ENCODE measurements around the gene DGKE. TPM values are rescaled to one million over a fixed set of nuclear protein-coding genes. Genes with fewer than 3 reads are reported as not detected.

The DGKE gene
- total and polyA plus RNA-seq, 2 donors = 2.9 to 20.4 TPM

DNA sequence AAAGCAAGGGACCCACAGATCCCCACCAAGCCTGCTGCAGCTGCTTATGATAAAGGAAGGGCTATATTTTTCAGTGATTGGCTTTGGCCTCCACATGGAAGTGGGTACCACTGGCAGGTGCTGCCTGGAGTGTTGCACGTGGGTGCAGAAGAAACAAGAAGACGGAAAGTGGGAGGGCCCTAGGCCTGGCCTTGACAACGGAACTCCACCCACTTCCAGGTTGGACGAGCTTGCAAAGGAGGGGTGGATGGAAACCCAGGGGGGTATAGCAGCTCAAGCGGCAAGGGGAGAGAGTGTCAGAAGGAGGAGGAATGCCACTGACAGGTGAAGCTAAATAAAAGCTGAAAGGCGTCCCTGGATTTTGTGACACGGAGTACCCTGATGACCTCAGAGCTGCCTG is 59.6 kb downstream of the DGKE start:
- Histone ChIP-seq H3K4me1 (ENCODE audit: insufficient read depth) (no peaks in the 10 kb centered on the region), H3K27ac (ENCODE audit: low read depth) (no peak overlapping the region), H3K4me3 (ENCODE audit: low read depth, low read length) (no peak overlapping the region), H3K36me3 (ENCODE audit: insufficient read depth) (peaks cover 4% of the 10 kb centered on the region)
- no peak for DNase-seq (ENCODE audit: extremely low spot score)
- 76% methylated on average over 7 of the region's 7 CpGs for WGBS

DNA sequence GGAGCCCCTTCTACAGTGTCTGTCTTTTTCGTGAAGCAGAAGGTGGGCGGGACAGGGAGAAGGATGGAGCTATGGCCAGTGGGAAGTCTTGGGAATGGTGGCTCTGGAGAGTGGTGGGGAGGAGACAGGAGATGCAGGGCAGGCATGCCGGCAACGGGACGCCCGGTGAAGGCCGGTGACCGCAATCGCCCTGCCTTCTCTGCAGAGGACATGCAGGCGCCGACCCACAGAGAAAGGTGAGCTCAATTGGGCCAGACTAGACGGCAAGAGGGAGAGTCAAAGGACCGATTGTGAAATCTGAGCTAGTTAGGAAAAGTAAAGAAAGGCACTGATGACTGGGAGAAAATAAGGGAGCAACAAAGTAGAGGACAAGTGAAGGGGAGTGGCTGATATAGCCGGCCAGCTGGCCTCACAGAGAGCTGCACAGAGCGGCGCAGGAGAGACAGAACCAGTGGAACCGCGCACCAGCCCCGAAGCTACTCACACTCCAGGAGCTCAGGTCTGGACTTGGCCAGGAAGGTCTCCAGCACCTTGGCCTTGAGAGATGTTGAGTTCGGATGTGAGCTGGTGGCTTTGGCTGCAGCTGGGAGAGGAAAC is 61.0 kb downstream of the DGKE start:
- peaks cover 6% of the 10 kb centered on the region for H3K36me3 ChIP-seq (ENCODE audit: insufficient read depth)
- 91% methylated on average over 20 of the region's 20 CpGs for WGBS
- no peaks in the 10 kb centered on the region for H3K4me1 ChIP-seq (ENCODE audit: insufficient read depth)
- no peak overlapping the region for H3K27ac ChIP-seq (ENCODE audit: low read depth)
- no peak for DNase-seq (ENCODE audit: extremely low spot score)
- no peak overlapping the region for H3K4me3 ChIP-seq (ENCODE audit: low read depth, low read length)

DNA sequence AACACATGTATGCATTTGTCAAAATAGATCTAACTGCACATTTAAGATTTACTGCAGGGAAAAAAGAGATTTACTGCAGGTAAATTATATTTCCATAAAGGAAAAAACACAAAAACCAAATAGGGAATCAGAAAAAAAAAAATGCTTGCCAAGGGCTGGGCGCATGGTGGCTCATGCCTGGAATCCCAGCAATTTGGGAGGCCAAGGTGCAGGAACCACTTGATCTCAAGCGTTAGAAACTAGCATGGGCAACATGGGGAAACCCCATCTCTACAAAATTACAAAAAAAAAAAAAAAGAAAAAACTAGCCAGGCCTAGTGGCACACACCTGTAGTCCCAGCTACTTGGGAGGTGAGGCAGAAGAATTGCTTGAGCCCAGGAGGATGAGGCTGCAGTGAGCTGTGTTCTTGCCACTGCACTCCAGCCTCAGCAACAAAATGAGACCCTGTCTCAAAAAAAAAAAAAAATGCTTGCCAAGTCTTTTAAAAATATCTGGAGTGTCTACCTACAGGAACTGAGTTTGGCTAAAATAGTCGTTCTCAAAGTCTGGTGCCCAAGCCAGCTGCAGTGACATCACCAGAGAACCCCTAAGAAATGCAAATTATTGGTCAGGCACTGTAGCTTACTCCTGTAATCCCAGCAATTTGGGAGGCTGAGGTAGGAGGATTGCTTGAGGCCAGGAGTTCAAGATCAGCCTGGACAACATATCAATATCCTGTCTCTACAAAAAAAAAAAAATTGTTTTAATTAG is 62.4 kb downstream of the DGKE start:
- H3K36me3 ChIP-seq (ENCODE audit: insufficient read depth) = peaks cover 6% of the 10 kb centered on the region
- no peaks in the 10 kb centered on the region for H3K4me1 ChIP-seq (ENCODE audit: insufficient read depth)
- WGBS = 79% methylated on average over 3 of the region's 3 CpGs
- H3K4me3 ChIP-seq (ENCODE audit: low read depth, low read length) = no peak overlapping the region
- DNase-seq (ENCODE audit: extremely low spot score) = no peak
- no peak overlapping the region for H3K27ac ChIP-seq (ENCODE audit: low read depth)

DNA sequence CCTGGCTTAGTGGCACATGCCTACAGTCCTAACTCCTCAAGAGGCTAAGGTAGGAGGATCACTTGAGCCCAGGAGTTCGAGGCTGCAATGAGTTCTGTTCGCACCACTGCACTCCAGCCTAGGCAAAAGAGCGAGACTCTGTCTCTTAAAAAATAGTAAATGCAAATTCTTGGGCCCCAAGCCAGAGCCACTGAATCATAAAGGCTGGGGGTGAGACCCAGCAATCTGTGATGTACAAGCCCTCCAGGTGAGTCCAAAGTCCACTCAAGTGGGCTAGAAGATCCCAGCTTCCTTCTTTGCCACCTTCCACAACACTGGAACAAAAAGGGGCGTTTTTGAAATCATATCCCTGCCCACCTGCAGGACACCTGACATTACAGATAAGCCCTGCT is 63.0 kb downstream of the DGKE start:
- DNase-seq (ENCODE audit: extremely low spot score) = no peak
- 97% methylated on average over 4 of the region's 4 CpGs for WGBS
- Histone ChIP-seq H3K27ac (ENCODE audit: low read depth) (no peak overlapping the region), H3K4me3 (ENCODE audit: low read depth, low read length) (no peak overlapping the region), H3K4me1 (ENCODE audit: insufficient read depth) (no peaks in the 10 kb centered on the region), H3K36me3 (ENCODE audit: insufficient read depth) (peaks cover 6% of the 10 kb centered on the region)

DNA sequence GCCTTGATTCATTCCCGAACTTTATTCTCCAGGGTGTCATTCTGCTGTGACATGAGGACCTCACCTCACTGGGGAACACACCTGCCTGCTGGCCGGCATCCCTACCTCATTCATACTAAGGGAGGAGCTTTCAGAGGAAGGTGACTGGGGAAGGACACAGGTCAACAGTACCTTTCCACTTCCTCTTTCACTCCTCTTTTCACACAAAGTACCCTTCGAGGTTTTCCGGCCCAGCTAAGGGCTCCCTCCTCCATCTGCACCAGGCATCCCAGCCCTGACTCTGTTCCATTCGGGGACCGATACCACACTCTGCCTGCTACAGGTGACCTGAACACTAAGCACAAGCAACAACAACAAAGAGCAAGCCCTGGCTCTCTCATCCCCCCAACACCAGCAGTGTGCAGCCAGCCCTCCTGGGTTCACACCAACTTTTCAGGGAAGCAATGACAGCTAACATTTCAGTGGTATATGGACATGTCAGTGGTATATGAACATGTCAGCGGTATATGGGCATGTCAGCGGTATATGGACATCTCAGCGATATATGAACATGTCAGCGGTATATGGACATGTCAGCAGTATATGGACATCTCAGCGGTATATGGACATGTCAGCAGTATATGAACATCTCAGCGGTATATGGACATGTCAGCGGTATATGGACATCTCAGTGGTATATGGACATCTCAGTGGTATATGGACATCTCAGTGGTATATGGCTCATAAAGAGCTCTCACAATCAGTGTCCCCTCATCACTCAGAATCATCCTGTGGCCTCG is 63.9 kb downstream of the DGKE start:
- H3K4me3 ChIP-seq (ENCODE audit: low read depth, low read length) = no peak overlapping the region
- H3K27ac ChIP-seq (ENCODE audit: low read depth) = no peak overlapping the region
- H3K4me1 ChIP-seq (ENCODE audit: insufficient read depth) = no peaks in the 10 kb centered on the region
- peaks cover 6% of the 10 kb centered on the region for H3K36me3 ChIP-seq (ENCODE audit: insufficient read depth)
- WGBS = 96% methylated on average over 14 of the region's 14 CpGs
- no peak for DNase-seq (ENCODE audit: extremely low spot score)

DNA sequence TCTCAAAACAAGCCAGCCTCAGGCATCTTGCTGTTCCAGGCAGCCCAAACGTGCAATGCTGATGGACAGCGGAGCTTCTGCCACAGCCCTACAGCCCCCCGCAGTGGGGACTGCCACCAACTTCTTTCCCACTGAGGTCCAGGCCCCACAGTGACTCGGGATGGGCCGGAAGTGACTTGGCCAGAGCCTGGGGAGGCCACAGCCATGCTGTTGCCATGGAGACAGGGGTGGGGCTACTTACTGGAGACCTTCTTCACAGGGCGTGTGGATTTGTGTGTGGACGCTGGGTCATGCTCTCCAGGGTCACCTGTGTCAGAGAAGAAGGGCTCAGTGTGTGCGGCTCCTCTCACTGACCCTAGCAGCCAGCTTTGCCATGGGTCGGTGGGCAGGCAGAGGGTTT is 64.9 kb downstream of the DGKE start:
- no peak for DNase-seq (ENCODE audit: extremely low spot score)
- Histone ChIP-seq H3K4me1 (ENCODE audit: insufficient read depth) (no peaks in the 10 kb centered on the region), H3K36me3 (ENCODE audit: insufficient read depth) (peaks cover 2% of the 10 kb centered on the region), H3K4me3 (ENCODE audit: low read depth, low read length) (no peak overlapping the region), H3K27ac (ENCODE audit: low read depth) (no peak overlapping the region)
- 76% methylated on average over 9 of the region's 9 CpGs for WGBS

DNA sequence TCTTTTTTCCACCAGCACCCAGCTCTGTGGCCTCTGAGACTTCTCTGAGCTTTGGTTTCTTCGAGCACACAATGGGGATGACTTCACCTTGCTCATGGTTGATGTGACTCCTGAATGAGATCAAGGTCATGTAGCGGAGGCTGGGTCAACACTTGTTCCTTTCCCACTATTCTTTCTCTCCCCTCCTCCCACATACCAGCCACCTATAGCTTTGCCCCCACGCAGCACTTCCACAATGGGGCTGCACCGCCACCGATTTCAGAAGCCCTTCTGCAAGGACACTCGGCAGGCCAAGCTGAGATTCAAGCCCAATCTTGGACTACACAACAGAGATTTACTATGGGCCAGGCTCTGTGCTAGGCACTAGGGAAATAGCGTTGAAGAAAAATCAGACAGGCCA is 65.5 kb downstream of the DGKE start:
- Histone ChIP-seq H3K27ac (ENCODE audit: low read depth) (no peak overlapping the region), H3K4me1 (ENCODE audit: insufficient read depth) (no peaks in the 10 kb centered on the region), H3K4me3 (ENCODE audit: low read depth, low read length) (no peak overlapping the region), H3K36me3 (ENCODE audit: insufficient read depth) (peaks cover 2% of the 10 kb centered on the region)
- WGBS = 97% methylated on average over 7 of the region's 7 CpGs
- DNase-seq (ENCODE audit: extremely low spot score) = no peak

DNA sequence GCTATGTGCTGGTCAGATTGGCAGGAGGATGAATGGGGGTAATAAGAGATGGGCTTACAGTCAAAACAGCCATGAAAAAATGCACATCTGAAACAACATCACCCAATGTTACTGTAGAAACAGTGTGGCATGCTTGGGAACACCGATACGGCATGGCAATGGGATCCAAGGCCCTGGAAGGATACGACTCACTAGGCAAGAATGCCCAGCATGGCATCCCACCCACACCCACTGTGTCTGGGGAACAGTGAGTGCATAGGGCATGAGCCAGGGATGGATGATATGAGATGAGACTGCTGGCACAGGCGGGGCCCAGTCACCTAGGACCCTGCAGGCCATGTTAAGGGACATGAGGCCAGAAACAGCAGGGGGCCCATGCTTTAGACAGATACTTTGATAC is 68.4 kb downstream of the DGKE start:
- DNase-seq (ENCODE audit: extremely low spot score) = no peak
- H3K4me1 ChIP-seq (ENCODE audit: insufficient read depth) = no peaks in the 10 kb centered on the region
- H3K36me3 ChIP-seq (ENCODE audit: insufficient read depth) = peaks cover 10% of the 10 kb centered on the region
- H3K4me3 ChIP-seq (ENCODE audit: low read depth, low read length) = no peak overlapping the region
- no peak overlapping the region for H3K27ac ChIP-seq (ENCODE audit: low read depth)
- 95% methylated on average over 4 of the region's 4 CpGs for WGBS

DNA sequence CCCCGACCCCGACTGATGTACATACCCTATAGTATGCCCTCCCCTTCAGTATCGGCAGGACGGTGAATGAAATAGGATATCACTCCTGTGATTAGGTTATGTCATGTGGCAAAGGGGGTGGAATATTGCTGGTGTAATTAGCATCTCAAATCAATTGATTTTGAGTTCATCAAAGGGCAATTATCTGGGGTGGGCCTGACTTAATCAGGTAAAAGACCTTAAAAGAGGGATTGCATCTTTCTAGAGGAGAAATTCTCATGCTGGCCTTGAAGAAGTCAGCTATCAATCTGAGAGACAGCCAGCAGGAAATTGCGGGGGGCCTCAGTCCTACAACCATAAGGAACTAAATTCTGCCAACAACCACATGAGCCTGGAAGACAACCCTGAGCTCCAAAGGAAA is 69.6 kb downstream of the DGKE start:
- WGBS = 97% methylated on average over 5 of the region's 5 CpGs
- DNase-seq (ENCODE audit: extremely low spot score) = no peak
- peaks cover 10% of the 10 kb centered on the region for H3K36me3 ChIP-seq (ENCODE audit: insufficient read depth)
- H3K4me3 ChIP-seq (ENCODE audit: low read depth, low read length) = no peak overlapping the region
- H3K27ac ChIP-seq (ENCODE audit: low read depth) = no peak overlapping the region
- no peaks in the 10 kb centered on the region for H3K4me1 ChIP-seq (ENCODE audit: insufficient read depth)

DNA sequence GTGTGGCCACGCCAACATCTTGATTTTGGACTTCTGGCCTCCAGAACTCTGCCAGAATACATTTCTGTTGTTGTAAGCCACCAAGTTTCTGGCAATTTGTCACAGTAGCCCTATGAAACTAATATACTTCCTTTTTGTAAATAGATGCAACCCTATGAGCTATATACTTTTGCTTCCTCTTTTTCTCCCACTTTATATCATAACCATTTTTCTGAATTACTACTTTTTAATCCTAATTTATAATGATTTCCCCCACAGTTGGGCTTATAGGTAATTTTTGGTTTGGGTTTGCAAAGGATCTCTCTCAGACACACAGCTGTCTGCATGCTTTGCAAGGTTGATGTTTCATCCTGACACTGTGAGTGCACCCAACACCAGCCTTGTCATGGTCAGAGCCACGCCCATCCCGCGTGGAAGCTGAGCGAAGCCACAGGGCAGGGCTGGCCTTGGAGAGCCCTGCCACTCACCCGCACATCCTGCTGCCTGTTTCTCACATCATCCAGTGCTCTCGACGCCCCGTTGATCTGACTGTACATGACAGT is 74.1 kb downstream of the DGKE start:
- peaks cover 8% of the 10 kb centered on the region for H3K36me3 ChIP-seq (ENCODE audit: insufficient read depth)
- no peak overlapping the region for H3K4me3 ChIP-seq (ENCODE audit: low read depth, low read length)
- no peak overlapping the region for H3K27ac ChIP-seq (ENCODE audit: low read depth)
- no peak for DNase-seq (ENCODE audit: extremely low spot score)
- WGBS = 77% methylated on average over 9 of the region's 9 CpGs
- no peaks in the 10 kb centered on the region for H3K4me1 ChIP-seq (ENCODE audit: insufficient read depth)

DNA sequence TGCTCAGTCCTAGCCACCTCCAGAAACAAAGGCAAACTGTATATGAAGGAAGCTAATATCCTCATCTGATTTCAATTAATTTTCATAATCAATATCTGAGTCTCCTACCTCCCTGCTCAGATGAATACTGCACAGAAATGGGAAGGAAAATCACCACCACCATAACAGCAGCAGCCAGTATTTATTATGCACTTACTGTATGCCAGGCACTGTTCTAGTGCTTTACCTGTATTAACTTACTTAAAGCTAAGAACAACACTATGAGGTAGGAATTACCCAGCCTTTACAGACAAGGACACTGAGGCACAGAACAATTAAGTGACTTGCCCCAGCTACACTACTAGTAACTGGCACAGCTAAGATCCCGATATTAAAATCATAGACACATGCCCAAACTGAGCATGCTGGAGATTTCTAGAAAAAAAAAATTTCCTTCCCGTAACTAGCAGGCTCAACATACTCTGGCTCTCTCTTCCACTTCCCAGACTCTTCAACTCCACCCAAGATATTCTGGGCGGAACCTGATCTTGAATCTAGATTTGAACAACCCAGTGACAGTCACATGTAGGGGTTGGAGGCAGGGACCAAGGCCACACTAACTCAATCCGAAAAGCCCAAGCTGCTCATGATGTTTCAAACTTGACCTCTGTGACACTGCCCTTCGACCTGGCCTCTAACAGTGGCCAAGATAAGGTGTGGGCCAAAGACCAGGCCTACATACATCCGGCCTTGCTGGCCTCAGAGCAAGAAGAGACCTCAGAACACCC is 76.0 kb downstream of the DGKE start:
- Histone ChIP-seq H3K36me3 (ENCODE audit: insufficient read depth) (peaks cover 8% of the 10 kb centered on the region), H3K27ac (ENCODE audit: low read depth) (no peak overlapping the region), H3K4me1 (ENCODE audit: insufficient read depth) (no peaks in the 10 kb centered on the region), H3K4me3 (ENCODE audit: low read depth, low read length) (no peak overlapping the region)
- 63% methylated on average over 6 of the region's 6 CpGs for WGBS
- DNase-seq (ENCODE audit: extremely low spot score) = no peak

DNA sequence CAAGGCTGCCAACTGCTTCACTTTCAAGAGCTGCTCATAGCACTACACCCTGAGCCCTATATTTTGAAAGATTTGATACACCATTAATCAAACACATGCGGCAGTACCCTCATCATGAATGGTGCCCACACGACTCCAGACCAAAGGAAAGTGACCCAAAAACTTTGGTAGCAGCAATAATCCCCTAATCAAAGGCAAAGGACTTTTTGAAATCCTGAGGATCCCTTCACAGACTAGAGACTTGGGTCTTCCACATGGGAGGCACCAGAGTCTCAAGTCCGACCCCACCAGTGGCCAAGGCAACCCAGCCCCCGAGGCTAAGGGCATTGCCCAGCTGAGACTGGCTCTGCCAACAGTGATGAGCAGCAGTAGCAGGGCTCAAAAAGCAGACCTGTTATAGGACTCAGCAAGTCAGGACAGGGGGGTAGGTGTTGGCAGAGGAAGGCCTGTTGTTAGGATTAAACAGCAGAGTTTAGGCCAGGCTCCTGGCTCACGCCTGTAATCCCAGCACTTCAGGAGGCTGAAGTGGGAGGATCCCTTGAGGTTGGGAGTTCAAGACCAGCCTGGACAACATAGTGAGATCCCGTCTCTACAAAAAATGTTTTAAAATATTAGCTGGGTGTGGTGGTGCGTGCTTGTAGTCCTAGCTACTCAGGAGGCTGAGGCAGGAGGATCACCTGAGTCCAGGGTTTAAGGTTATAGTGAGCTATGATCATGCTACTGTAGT is 76.7 kb downstream of the DGKE start:
- Histone ChIP-seq H3K36me3 (ENCODE audit: insufficient read depth) (peaks cover 8% of the 10 kb centered on the region), H3K4me1 (ENCODE audit: insufficient read depth) (no peaks in the 10 kb centered on the region), H3K4me3 (ENCODE audit: low read depth, low read length) (no peak overlapping the region), H3K27ac (ENCODE audit: low read depth) (no peak overlapping the region)
- no peak for DNase-seq (ENCODE audit: extremely low spot score)
- WGBS = 78% methylated on average over 7 of the region's 7 CpGs

Measured in urinary bladder (tissue), 4 donors.